ENCODE results near the gene PAK1.
"Not testable (repeated sequence)": the region's sequence is repeated elsewhere in the genome, so short reads cannot be mapped to it uniquely, and the experiment has no call there.

The PAK1 gene

GRCh38 chr11:77473801-77474683, at the start of gene PAK1:
Gene PAK1, minus strand, starts transcription at chr11:77474094. Its CDS starts 81,574 bp downstream, at chr11:77392520.
- DNase-seq, result peak in 1 of 2 experiments; percentile 76

DNA sequence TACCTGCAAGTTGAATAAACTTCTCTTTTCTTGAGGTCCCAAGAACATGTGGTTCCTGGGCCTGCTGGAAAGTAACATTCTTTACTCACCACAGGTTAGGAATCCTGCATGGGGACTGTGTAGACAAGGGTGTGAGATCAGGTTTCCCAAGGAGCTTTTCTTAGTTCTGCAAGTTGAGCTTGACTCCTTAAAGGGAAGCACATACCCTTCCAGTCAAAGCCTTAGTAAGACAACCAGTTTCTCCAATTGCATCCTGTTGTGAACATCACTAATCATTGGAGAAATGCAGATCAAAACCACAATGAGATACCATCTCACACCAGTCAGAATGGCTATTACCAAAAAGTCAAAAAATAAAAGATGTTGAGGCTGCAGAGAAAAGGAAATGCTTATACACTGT, 48.3 kb upstream of the PAK1 start:
- DNase-seq, result no peak

DNA sequence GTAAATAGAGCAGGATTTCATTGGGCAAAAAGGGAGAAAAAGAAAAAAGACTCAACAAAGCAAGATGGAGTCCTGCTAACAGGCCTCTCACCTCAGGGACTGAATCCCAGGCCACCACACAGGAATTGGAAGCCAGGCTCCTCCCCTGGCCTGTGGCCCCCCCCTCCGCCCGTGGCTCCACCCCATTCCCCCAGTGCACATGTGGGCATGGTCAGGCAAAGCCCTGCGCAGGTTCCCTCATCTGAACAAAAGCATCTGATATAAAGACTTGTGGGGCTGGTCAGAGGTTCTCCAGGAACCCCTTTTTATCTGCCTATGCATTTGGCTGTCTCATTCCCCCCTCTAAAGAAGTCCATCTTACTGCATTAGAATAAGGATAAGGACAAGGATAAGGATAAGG, 46.0 kb upstream of the PAK1 start:
- no peak for DNase-seq

- DNase-seq, result no peak
These were observed 44.6 kb upstream of the PAK1 start for GRCh38 chr11:77518471-77518870.

DNA sequence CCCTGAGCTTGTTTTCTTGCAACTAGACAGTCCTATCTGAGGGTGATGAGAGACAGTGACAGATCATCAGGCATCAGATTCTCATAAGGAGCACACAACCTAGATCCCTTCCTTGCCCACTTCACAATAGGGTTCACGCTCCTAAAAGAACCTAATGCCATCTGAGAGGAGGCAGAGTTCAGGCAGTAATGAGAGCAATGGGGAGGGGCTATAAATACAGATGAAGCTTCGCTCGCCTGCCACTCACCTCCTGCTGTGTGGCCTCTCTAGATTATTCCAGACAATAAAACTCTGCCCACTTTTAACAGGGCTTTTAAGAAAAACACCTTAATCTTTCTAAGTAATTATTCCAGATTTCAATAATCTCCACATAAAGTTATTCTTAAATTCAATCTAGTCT, 43.9 kb upstream of the PAK1 start:
- no peak for DNase-seq

DNA sequence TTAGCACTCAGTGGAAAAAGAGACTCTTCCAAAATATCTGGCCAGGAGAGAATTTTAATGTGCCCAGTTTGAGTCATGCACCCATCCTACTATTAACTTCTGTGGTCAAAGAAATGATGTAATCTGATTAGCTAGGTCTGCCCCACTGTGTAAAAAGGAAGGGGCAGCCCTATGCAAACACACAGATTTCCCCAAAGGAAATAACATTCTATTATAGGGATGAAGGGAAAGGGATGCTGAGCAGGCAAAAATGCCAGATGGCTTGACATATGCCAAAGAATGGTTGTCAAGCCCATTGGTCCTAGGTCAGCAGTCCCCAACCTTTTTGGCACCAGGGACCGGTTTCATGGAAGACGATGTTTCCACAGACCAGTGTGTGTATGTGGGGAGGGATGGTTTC, 43.3 kb upstream of the PAK1 start:
- DNase-seq, result peak in 1 of 2 experiments; percentile 45

GRCh38 chr11:77515483-77515882, 41.6 kb upstream of the PAK1 start:
- DNase-seq, result no peak

- DNase-seq, result no peak
These were observed 41.2 kb upstream of the PAK1 start for GRCh38 chr11:77515063-77515462.

GRCh38 chr11:77512092-77512491, 38.2 kb upstream of the PAK1 start:
- DNase-seq, result no peak

GRCh38 chr11:77510851-77511250, 37.0 kb upstream of the PAK1 start:
- no peak for DNase-seq

DNA sequence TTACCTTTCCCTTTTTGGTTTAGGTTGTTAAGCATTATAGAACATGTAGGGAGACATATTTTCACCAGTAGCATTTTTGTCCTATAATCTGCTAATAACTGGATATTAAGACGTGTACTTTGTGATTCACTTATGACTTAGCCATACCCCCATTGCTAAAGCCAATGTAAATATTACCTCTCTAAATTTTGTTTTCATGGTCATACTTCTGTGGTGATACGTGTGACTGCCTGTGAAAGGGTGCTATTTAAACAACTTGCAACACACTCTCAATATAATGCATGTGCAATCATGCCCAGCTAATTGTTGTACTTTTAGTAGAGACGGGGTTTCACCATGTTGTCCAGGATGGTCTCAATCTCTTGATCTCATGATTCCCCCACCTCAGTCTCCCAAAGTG, 36.2 kb upstream of the PAK1 start:
- DNase-seq, result no peak

- DNase-seq, result no peak
These were observed 34.1 kb upstream of the PAK1 start for GRCh38 chr11:77508019-77508418.

DNA sequence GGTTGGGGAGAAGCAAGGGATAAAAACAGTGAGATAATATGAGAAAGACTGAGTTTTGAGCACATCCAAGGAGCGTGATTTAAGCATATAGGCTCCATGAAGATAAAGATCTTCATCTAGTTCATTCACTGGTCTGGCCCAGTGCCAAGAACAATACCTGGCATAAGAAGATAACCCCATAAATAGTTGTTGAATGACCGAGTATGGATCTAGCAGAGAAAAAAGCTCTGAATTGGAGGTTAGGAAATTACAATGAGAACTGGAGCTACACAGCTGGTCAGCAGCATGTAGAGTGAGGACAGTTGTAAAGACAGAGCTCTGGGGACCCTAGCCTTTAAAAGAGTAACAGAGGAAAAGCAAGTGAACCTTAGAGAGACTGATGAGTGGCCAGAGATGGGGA, 33.0 kb upstream of the PAK1 start:
- no peak for DNase-seq

GRCh38 chr11:77505956-77506355, 32.1 kb upstream of the PAK1 start:
- DNase-seq, result no peak

DNA sequence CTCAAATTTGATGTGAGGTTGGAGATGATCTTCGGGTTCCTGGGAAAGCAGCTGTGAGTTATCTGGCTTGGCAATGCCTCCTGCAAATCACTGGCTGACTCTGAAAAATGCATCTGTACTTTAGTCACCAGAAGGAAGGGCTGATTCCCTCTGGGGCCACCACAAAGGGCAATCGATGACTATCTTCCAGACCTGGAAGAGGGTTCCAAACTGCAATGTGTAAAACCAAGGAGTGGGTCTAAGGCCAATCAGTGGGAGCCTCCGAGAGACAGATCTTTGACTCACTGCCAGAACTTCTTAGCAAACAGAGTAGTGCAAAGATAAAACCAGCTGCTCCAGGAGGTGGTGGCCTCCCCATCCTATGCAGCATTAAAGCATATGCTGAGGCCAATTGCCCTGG, 29.1 kb upstream of the PAK1 start:
- peak; percentile 41 to 87 for DNase-seq

GRCh38 chr11:77502346-77502905, 28.5 kb upstream of the PAK1 start:
- peak in 1 of 2 experiments; percentile 66 for DNase-seq

DNA sequence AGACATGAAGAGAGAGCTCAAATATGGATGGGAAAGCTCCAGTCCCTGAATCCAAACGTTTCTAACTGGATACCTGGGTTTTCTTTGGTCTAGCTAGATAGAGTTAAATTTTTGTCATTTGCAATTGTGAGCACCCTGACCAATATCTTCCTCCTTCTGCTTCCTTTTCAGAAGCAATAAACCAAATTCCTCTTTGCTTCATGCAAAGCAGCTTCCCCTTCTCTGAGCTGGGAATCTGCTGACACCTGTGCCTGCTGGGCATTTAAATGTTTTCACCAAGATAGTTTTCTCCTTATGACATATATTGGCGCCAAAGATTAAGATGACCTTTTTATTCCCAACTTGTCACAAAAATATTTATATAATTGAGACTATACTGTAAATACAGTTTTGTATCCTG, 27.9 kb upstream of the PAK1 start:
- no peak for DNase-seq

DNA sequence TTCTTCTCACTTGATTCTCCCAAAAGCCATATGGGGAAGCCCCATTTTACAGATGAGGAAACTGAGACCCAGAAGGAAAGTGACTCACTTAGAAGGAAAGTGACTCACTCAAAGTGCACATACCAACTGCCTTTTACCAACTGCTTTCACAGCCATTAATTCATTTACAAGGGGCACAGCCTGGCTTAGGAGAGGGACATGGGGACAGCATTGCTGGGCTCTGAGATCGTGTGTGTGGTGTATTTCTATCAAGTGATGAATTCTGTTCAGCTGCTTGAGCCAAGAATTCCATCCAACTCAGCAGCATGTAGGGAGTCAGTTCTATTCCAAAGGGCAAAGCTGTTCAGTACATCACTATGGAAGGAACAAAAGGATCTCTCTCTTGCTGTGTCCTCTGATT, 23.5 kb upstream of the PAK1 start:
- peak in 1 of 2 experiments; percentile 37 for DNase-seq

DNA sequence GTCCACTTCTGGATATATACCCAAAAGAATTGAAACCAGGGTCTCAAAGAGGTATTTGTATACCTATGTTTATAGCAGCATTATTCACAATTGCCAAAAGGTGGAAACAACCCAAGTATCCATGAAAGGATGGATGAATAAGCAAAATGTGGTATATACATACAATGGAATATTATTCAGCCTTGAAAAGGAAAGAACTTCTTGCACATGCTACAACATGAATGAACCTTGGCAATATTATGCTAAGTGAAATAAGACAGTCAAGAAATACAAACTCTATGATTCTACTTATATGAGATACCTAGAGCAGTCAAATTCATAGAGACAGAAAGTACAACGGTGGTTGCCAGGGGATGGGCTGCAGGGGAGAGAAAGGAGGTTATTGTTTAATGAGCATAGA, 21.6 kb upstream of the PAK1 start:
- DNase-seq, result no peak

DNA sequence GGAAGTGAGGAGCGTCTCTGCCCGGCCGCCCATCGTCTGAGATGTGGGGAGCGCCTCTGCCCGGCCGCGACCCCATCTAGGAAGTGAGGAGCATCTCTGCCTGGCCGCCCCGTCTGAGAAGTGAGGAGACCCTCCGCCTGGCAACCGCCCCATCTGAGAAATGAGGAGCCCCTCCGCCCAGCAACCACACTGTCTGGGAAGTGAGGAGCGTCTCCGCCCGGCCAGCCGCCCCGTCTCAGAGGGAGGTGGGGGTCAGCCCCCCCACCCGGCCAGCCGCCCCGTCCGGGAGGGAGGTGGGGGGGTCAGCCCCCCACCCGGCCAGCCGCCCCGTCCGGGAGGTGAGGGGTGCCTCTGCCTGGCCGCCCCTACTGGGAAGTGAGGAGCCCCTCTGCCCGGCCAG, 16.1 kb upstream of the PAK1 start:
- DNase-seq, result not testable (repeated sequence)

- DNase-seq, result no peak
These were observed 13.9 kb upstream of the PAK1 start for GRCh38 chr11:77487790-77488189.

GRCh38 chr11:77479746-77480352, 6.0 kb upstream of the PAK1 start:
- DNase-seq, result no peak

- no peak for DNase-seq
These were observed 1.3 kb upstream of the PAK1 start for GRCh38 chr11:77475206-77475605.

GRCh38 chr11:77474684-77475060, 778 bp upstream of the PAK1 start:
- no peak for DNase-seq
